ENCODE data around the gene POP4.

DNA sequence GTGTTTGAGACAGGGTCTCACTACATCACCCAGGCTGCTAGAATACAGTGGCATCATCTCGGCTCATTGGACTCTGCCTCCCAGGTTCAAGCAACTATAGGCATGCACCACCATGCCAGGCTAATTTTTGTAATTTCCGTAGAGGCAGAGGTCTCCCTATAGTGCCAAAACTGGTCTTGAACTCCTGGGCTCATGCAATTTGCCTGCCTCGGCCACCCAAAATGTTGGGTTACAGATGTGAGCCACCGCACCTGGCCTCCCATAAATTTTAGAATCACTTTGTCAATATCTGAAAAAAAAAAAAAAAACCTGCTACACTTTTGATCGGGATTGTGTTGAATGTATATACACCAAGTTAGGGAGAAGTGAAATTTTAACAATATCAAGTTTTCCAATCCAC, 47.3 kb downstream of the POP4 start:
- TF ChIP-seq ZNF274 (IDR thresholded peaks at IDR 0.05; ENCODE audit: low read depth, low read length) = no peak
- no peak for TF ChIP-seq SUZ12 (IDR thresholded peaks at IDR 0.05; ENCODE audit: extremely low read depth, insufficient read depth, insufficient read length)
- no peak for TF ChIP-seq YY1 (IDR thresholded peaks at IDR 0.05; ENCODE audit: insufficient read depth, insufficient read length)

Measured in NT2/D1 (cell line).